Liver (tissue), 9 donors: ENCODE data around the gene PPP4R4. TPM values are rescaled to one million over a fixed set of nuclear protein-coding genes. Genes with fewer than 3 reads are reported as not detected.

ENCODE experiments used
- DNase-seq: peaks from one replicate; pipeline ENCODE4 v3.0.0-alpha.2; 2017; ENCODE audit warnings: low spot score
- H3K27ac ChIP-seq, 2 donors: one replicate each; pipeline ENCODE4 v1.7.0; 2013; ENCODE audit warnings: inconsistent platforms in 2 of 2, low read length in 2 of 2, control low read depth in 1 of 2, low read depth in 1 of 2, mild to moderate bottlenecking in 1 of 2
- H3K27me3 ChIP-seq, 4 donors: one replicate each; pipeline versions ENCODE4 v1.6.1 to v1.7.0; 2013; ENCODE audit warnings: low read length in 3 of 4, inconsistent platforms in 1 of 4, mild to moderate bottlenecking in 1 of 4, moderate library complexity in 1 of 4; ENCODE audit not compliant: control insufficient read depth in 4 of 4, insufficient read depth in 4 of 4
- H3K36me3 ChIP-seq, 4 donors: one replicate each; pipeline versions ENCODE4 v1.6.1 to v1.7.0; 2013; ENCODE audit warnings: low read length in 3 of 4, mild to moderate bottlenecking in 3 of 4, low read depth in 1 of 4, moderate library complexity in 1 of 4; ENCODE audit not compliant: control insufficient read depth in 4 of 4, insufficient read depth in 3 of 4
- H3K4me1 ChIP-seq, 4 donors: one replicate each; pipeline versions ENCODE4 v1.6.1 to v1.7.0; 2013; ENCODE audit warnings: low read length in 3 of 4, mild to moderate bottlenecking in 3 of 4, moderate library complexity in 1 of 4; ENCODE audit not compliant: control insufficient read depth in 4 of 4, insufficient read depth in 4 of 4
- H3K4me3 ChIP-seq, 3 donors: one replicate each; pipeline versions ENCODE4 v1.6.1 to v1.7.0; 2013; ENCODE audit warnings: low read length in 3 of 3, control low read depth in 1 of 3, low read depth in 1 of 3, mild to moderate bottlenecking in 1 of 3
- H3K9ac ChIP-seq, 2 donors: one replicate each; pipeline ENCODE4 v1.7.0; 2013; ENCODE audit warnings: low read length in 2 of 2, mild to moderate bottlenecking in 2 of 2, moderate library complexity in 2 of 2, control low read depth in 1 of 2, low read depth in 1 of 2
- H3K9me3 ChIP-seq, 4 donors: one replicate each; pipeline versions ENCODE4 v1.6.1 to v1.7.0; 2013; ENCODE audit warnings: low read length in 3 of 4; ENCODE audit not compliant: control insufficient read depth in 4 of 4
- CTCF ChIP-seq: fragments of 150-350 bp; IDR thresholded peaks from 2 replicates; pipeline ENCODE4 v1.5.1; 2017; ENCODE audit warnings: improper control_type of control experiment, low read depth, low read length; ENCODE audit not compliant: missing input control
- EGR1 ChIP-seq, 2 donors: IDR thresholded peaks; 2 replicates each; pipeline ENCODE4 v1.6.1; 2016 to 2018; ENCODE audit warnings: antibody characterized with exemption in 2 of 2, low read depth in 2 of 2
- FOXA2 ChIP-seq: IDR thresholded peaks from 2 replicates; pipeline ENCODE4 v1.6.1; 2016; ENCODE audit warnings: antibody characterized with exemption
- GABPA ChIP-seq, 2 donors: IDR thresholded peaks in 1 of 2; conservative IDR thresholded peaks in 1 of 2; 2 replicates each; pipeline ENCODE4 v1.6.1; 2016; ENCODE audit warnings: antibody characterized with exemption in 2 of 2, mild to moderate bottlenecking in 1 of 2, moderate library complexity in 1 of 2
- HNF4A ChIP-seq, 2 donors: conservative IDR thresholded peaks; 2 replicates each; pipeline ENCODE4 v1.6.1; 2016; ENCODE audit warnings: antibody characterized with exemption in 2 of 2, mild to moderate bottlenecking in 2 of 2
- JUND ChIP-seq, 2 donors: IDR thresholded peaks; 2 replicates each; pipeline ENCODE4 v1.6.1; 2016; ENCODE audit warnings: antibody characterized with exemption in 2 of 2
- RAD21 ChIP-seq, 2 donors: IDR thresholded peaks; 2 replicates each; pipeline ENCODE4 v1.6.1; 2016; ENCODE audit warnings: antibody characterized with exemption in 2 of 2, mild to moderate bottlenecking in 2 of 2
- REST ChIP-seq: IDR thresholded peaks from 2 replicates; pipeline ENCODE4 v1.6.1; 2016; ENCODE audit warnings: antibody characterized with exemption, mild to moderate bottlenecking
- RXRA ChIP-seq, 2 donors: IDR thresholded peaks; 2 replicates each; pipeline ENCODE4 v1.6.1; 2017 to 2018; ENCODE audit warnings: antibody characterized with exemption in 2 of 2, mild to moderate bottlenecking in 1 of 2
- SP1 ChIP-seq: IDR thresholded peaks from 2 replicates; pipeline ENCODE4 v1.6.1; 2018; ENCODE audit warnings: antibody characterized with exemption, mild to moderate bottlenecking
- YY1 ChIP-seq: IDR thresholded peaks from 2 replicates; pipeline ENCODE4 v1.6.1; 2016; ENCODE audit warnings: antibody characterized with exemption, mild to moderate bottlenecking
- ZBTB33 ChIP-seq: IDR thresholded peaks from 2 replicates; pipeline ENCODE4 v1.6.1; 2016; ENCODE audit warnings: antibody characterized with exemption
- WGBS: extraction: QIAGEN DNeasy Blood & Tissue Kit; methylation state at CpG from one replicate; pipeline ENCODE4 v1.1.7; 2013; 5-methylcytosine and 5-hydroxymethylcytosine counted together
- polyA plus RNA-seq, 2 donors: library from polyadenylated mRNA; stranded (reverse) in 1 of 2; unstranded in 1 of 2; fragments of 200-250 nt in 1 of 2; fragments of >200 nt in 1 of 2; fragmentation: Nextera tagmentation in 1 of 2; extraction: Ambion mirVana in 1 of 2; gene quantifications; one replicate each; pipeline versions ENCODE4 v1.2.1 to v1.2.3, GENCODE V29; 2013 to 2015
- total RNA-seq, 2 donors: library from RNA; depleted of rRNA; stranded (reverse); fragments of >200 nt; gene quantifications; one replicate each; pipeline ENCODE4 v1.2.3, GENCODE V29; 2014
- TF ChIP-seq, protein P1 (sequence below): IDR thresholded peaks from 2 replicates; pipeline ENCODE4 v1.6.1; 2016; ENCODE audit warnings: antibody characterized with exemption
- TF ChIP-seq, protein P2 (sequence below): IDR thresholded peaks from 2 replicates; pipeline ENCODE4 v1.6.1; 2016; ENCODE audit warnings: antibody characterized with exemption
- donor health status: healthy.
- donor health status: healthy.
- donor health status: healthy.
- donor health status: healthy.
- donor health status: healthy.

PPP4R4 gene
- total and polyA plus RNA-seq, 4 donors: 0.52 to 2.4 (median 0.99) TPM

DNA sequence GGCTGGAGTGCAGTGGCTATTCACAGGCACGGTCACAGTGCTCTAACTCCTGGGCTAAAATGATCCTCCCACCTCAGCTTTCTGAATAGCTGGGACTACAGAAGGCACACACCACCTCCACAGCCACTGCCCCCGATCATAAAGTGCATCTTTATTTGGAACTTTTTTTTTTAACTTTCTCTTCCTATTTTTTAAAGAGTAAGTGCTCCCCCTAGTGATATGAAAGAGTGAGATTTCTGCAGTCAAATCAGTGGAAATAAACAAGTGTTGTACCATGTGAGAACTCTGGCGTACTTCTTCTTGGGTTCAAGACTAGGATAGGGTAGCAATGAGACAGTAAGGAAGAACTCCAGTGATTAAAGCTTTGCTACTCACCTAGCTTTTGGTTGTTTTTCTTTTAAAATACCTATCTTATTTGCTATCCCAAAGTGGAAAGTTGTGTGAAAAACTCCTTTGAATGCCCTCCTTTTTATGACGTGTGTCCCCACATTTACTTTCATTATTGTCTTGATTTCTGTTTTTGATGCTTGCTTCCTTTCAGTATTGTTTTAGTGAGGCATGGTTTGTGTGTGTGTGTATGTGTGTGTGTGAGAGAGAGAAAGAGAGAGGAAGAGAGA lies 6.6 kb downstream of the PPP4R4 start:
- no peak for DNase-seq
- Histone ChIP-seq H3K9me3 (no peaks in the 10 kb centered on the region), H3K4me1 (peaks cover 2 to 13% (median 3%) of the 10 kb centered on the region in 4 donors), H3K27ac (peak overlapping the region in 1 of 2 donors; percentile 49), H3K27me3 (no peaks in the 10 kb centered on the region), H3K4me3 (peak overlapping the region in 2 of 3 donors; percentile 19 to 37), H3K9ac (peak overlapping the region; percentile 36 to 63), H3K36me3 (no peaks in the 10 kb centered on the region)
- TF ChIP-seq RAD21 (IDR thresholded peaks at IDR 0.05) (peak; percentile 81 to 84), EGR1 (IDR thresholded peaks at IDR 0.05; ENCODE audit: low read depth in 2 of 2) (no peak), RXRA (IDR thresholded peaks at IDR 0.05) (peak in 1 of 2 donors; percentile 9), FOXA2 (no peak), HNF4A (conservative IDR thresholded peaks at IDR 0.05) (peak in 1 of 2 donors; percentile 2), CTCF (peak; percentile 61), SP1 (peak; percentile 15), ZBTB33 (no peak), YY1 (no peak), REST (no peak)
- 3% methylated on average over 4 of the region's 4 CpGs for WGBS

- WGBS: 71% methylated on average over 2 of the region's 2 CpGs
- peaks cover 0 to 10% (median 3%) of the 10 kb centered on the region in 4 donors for H3K4me1 ChIP-seq
- no peak overlapping the region for H3K9ac ChIP-seq
- H3K27ac ChIP-seq: no peak overlapping the region
- DNase-seq: no peak
- H3K27me3 ChIP-seq: no peaks in the 10 kb centered on the region
- H3K4me3 ChIP-seq: no peak overlapping the region
- TF ChIP-seq YY1: no peak
- no peak for TF ChIP-seq GABPA (IDR thresholded peaks at IDR 0.05 in 1 of 2, conservative IDR thresholded peaks at IDR 0.05 in 1 of 2)
- TF ChIP-seq JUND (IDR thresholded peaks at IDR 0.05): no peak
- TF ChIP-seq REST: no peak
- TF ChIP-seq, protein P1, sequence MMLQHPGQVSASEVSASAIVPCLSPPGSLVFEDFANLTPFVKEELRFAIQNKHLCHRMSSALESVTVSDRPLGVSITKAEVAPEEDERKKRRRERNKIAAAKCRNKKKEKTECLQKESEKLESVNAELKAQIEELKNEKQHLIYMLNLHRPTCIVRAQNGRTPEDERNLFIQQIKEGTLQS: no peak
- TF ChIP-seq, protein P2, sequence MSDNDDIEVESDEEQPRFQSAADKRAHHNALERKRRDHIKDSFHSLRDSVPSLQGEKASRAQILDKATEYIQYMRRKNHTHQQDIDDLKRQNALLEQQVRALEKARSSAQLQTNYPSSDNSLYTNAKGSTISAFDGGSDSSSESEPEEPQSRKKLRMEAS: no peak
- no peak for TF ChIP-seq FOXA2
- TF ChIP-seq SP1: no peak
- no peaks in the 10 kb centered on the region for H3K9me3 ChIP-seq
- no peaks in the 10 kb centered on the region for H3K36me3 ChIP-seq
Measured at GRCh38 chr14:94181835-94182234, 7.7 kb downstream of the PPP4R4 start.
